ENCODE results near the gene C2orf49.

DNA sequence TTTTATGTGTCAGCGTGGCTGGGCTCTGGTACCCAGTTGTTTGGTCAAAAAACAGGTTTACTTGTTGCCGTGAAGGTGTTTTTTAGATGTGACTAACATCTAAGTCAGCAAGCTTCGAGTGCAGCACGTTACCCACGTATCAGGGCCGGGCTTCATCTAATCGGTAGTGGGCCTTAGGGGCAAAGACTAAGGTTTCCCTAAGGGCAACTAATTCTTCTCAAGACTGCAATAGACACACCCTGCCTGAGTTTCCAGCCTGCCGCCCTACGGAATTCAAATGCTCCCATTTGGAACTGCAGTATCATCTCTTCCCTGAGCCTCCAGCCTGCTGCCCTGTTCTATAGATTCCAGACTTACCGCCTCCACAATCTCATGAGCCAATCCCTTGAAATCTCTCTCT is 33.8 kb downstream of the C2orf49 start:
- no peak for TF ChIP-seq POLR2AphosphoS5 (IDR thresholded peaks at IDR 0.05; ENCODE audit: low read depth, low read length)
- no peak for TF ChIP-seq POLR2A (IDR thresholded peaks at IDR 0.05; ENCODE audit: low read depth, low read length)
- no peak for TF ChIP-seq TAF1 (IDR thresholded peaks at IDR 0.05; ENCODE audit: borderline replicate concordance, low read depth, low read length)

Data from GM12892 (cell line).